Measurements from ENCODE around the gene HBA2.
A peak's percentile ranks its signal among the peaks of the same experiment; 100 is the strongest.

Gene HBA2

GRCh38 chr16:165539-166374 is 6.9 kb upstream of the HBA2 start, which contains the start of gene HBM:
Gene HBM, plus strand, starts transcription at chr16:165978. Its CDS starts 20 bp downstream, at chr16:165998.
- no peak for DNase-seq (ENCODE audit: low spot score)
- Histone ChIP-seq H3K27ac (replicated peaks; ENCODE audit: low read length) (no peak within 1 kb of the TSS), H2AK5ac (ENCODE audit: low read depth, low read length) (peak within 1 kb of the TSS; percentile 56), H3K9me3 (replicated peaks in 1 of 2; ENCODE audit: control insufficient read depth in 2 of 2, insufficient read depth in 1 of 2, low read depth in 1 of 2, low read length in 2 of 2) (no peaks in the 10 kb centered on the region), H2BK5ac (ENCODE audit: low read length) (no peak within 1 kb of the TSS), H3K14ac (ENCODE audit: low read length) (peak within 1 kb of the TSS; percentile 71), H2AFZ (ENCODE audit: low read length) (peak within 1 kb of the TSS; percentile 79), H3K4ac (ENCODE audit: low read length) (no peak within 1 kb of the TSS), H2BK120ac (ENCODE audit: low read depth, low read length) (no peak within 1 kb of the TSS), H3K79me1 (ENCODE audit: low read depth, low read length) (no peaks in the 10 kb centered on the region), H3K36me3 (replicated peaks in 1 of 2; ENCODE audit: control insufficient read depth in 2 of 2, insufficient read depth in 2 of 2, low read length in 2 of 2) (no peaks in the 10 kb centered on the region), H3K4me3 (ENCODE audit: low read length in 2 of 2) (peak within 1 kb of the TSS in 1 of 2 donors; percentile 60), H2BK12ac (ENCODE audit: low read length) (peak within 1 kb of the TSS; percentile 22), H3K23ac (ENCODE audit: low read depth, low read length, poor library complexity) (peak within 1 kb of the TSS; percentile 43), H3K27me3 (ENCODE audit: control insufficient read depth in 3 of 3, insufficient read depth in 3 of 3, low read depth in 1 of 3, low read length in 3 of 3) (peaks cover 32 to 77% (median 63%) of the 10 kb centered on the region in 3 experiments), H2BK15ac (ENCODE audit: low read length) (no peak within 1 kb of the TSS), H3K4me2 (ENCODE audit: insufficient read depth, low read length, poor library complexity, severe bottlenecking) (peak within 1 kb of the TSS; percentile 25), H3K4me1 (ENCODE audit: control insufficient read depth in 2 of 2, insufficient read depth in 1 of 2, low read depth in 1 of 2, low read length in 2 of 2) (peaks cover 0 to 13% of the 10 kb centered on the region in 2 donors), H3K9ac (ENCODE audit: low read depth, low read length, poor library complexity) (no peak within 1 kb of the TSS), H3K18ac (ENCODE audit: low read length) (peak within 1 kb of the TSS; percentile 76), H4K8ac (ENCODE audit: low read depth, low read length) (no peak within 1 kb of the TSS), H4K91ac (ENCODE audit: low read depth, low read length, poor library complexity) (no peak within 1 kb of the TSS)
- WGBS, 2 donors (ENCODE audit: extremely low coverage in 2 of 2, insufficient read length in 2 of 2, insufficient replicate concordance in 1 of 2) = no CpG with 5 or more reads among the region's 75 CpGs

GRCh38 chr16:166375-167121 is 6.1 kb upstream of the HBA2 start:
- no peak overlapping the region for H2AFZ ChIP-seq (ENCODE audit: low read length)
- H3K4ac ChIP-seq (ENCODE audit: low read length) = no peak overlapping the region
- DNase-seq (ENCODE audit: low spot score) = no peak
- peak overlapping the region; percentile 56 for H2AK5ac ChIP-seq (ENCODE audit: low read depth, low read length)
- H3K14ac ChIP-seq (ENCODE audit: low read length) = peak overlapping the region; percentile 71
- H3K79me1 ChIP-seq (ENCODE audit: low read depth, low read length) = no peaks in the 10 kb centered on the region
- no peaks in the 10 kb centered on the region for H3K36me3 ChIP-seq (replicated peaks in 1 of 2; ENCODE audit: control insufficient read depth in 2 of 2, insufficient read depth in 2 of 2, low read length in 2 of 2)
- no peak overlapping the region for H2BK15ac ChIP-seq (ENCODE audit: low read length)
- no peak overlapping the region for H3K4me3 ChIP-seq (ENCODE audit: low read length in 2 of 2)
- no peak overlapping the region for H4K8ac ChIP-seq (ENCODE audit: low read depth, low read length)
- peaks cover 32 to 76% (median 66%) of the 10 kb centered on the region in 3 experiments for H3K27me3 ChIP-seq (ENCODE audit: control insufficient read depth in 3 of 3, insufficient read depth in 3 of 3, low read depth in 1 of 3, low read length in 3 of 3)
- peaks cover 0 to 13% of the 10 kb centered on the region in 2 donors for H3K4me1 ChIP-seq (ENCODE audit: control insufficient read depth in 2 of 2, insufficient read depth in 1 of 2, low read depth in 1 of 2, low read length in 2 of 2)
- H2BK5ac ChIP-seq (ENCODE audit: low read length) = no peak overlapping the region
- no peak overlapping the region for H3K9ac ChIP-seq (ENCODE audit: low read depth, low read length, poor library complexity)
- WGBS, 2 donors (ENCODE audit: extremely low coverage in 2 of 2, insufficient read length in 2 of 2, insufficient replicate concordance in 1 of 2) = no CpG with 5 or more reads among the region's 45 CpGs
- no peak overlapping the region for H3K27ac ChIP-seq (replicated peaks; ENCODE audit: low read length)
- H4K91ac ChIP-seq (ENCODE audit: low read depth, low read length, poor library complexity) = no peak overlapping the region
- peak overlapping the region; percentile 76 for H3K18ac ChIP-seq (ENCODE audit: low read length)
- peak overlapping the region; percentile 11 for H3K4me2 ChIP-seq (ENCODE audit: insufficient read depth, low read length, poor library complexity, severe bottlenecking)
- peak overlapping the region; percentile 43 for H3K23ac ChIP-seq (ENCODE audit: low read depth, low read length, poor library complexity)
- no peak overlapping the region for H2BK120ac ChIP-seq (ENCODE audit: low read depth, low read length)
- no peaks in the 10 kb centered on the region for H3K9me3 ChIP-seq (replicated peaks in 1 of 2; ENCODE audit: control insufficient read depth in 2 of 2, insufficient read depth in 1 of 2, low read depth in 1 of 2, low read length in 2 of 2)
- no peak overlapping the region for H2BK12ac ChIP-seq (ENCODE audit: low read length)

DNA sequence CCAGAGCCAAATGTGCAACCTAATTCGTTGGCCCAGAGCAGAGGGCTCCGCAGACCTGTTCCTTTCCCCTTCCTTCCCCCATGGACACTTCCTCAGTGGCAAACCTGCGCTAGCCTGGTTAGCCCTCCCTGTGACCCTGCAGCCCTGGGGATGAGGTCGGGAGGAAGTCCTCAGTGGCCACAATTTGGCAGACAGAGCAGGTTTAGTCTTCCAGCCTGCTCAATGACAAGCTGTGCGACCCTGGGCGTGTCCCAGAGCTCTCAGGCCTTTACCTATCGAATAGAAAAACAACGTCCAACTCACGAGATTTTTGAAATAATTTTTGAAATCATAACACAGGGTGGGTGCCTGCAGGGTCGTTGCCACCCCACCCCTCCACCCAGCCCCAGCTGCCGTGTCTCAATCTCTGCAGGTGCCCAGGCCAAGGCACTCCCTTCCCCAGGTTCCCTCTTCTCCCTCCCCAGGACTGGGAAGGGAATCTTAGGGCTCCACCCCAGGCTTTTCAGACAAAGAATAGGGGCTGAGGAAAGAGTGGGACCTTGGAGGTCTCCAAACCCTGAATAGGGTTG is 5.5 kb upstream of the HBA2 start:
- no peak overlapping the region for H4K91ac ChIP-seq (ENCODE audit: low read depth, low read length, poor library complexity)
- no peak overlapping the region for H4K8ac ChIP-seq (ENCODE audit: low read depth, low read length)
- peak overlapping the region; percentile 65 for H3K23ac ChIP-seq (ENCODE audit: low read depth, low read length, poor library complexity)
- peaks cover 32 to 74% (median 70%) of the 10 kb centered on the region in 3 experiments for H3K27me3 ChIP-seq (ENCODE audit: control insufficient read depth in 3 of 3, insufficient read depth in 3 of 3, low read depth in 1 of 3, low read length in 3 of 3)
- no peak overlapping the region for H3K4me2 ChIP-seq (ENCODE audit: insufficient read depth, low read length, poor library complexity, severe bottlenecking)
- WGBS, 2 donors (ENCODE audit: extremely low coverage in 2 of 2, insufficient read length in 2 of 2, insufficient replicate concordance in 1 of 2) = no CpG with 5 or more reads among the region's 11 CpGs
- H2BK12ac ChIP-seq (ENCODE audit: low read length) = no peak overlapping the region
- H2BK15ac ChIP-seq (ENCODE audit: low read length) = no peak overlapping the region
- no peak overlapping the region for H3K27ac ChIP-seq (replicated peaks; ENCODE audit: low read length)
- no peaks in the 10 kb centered on the region for H3K9me3 ChIP-seq (replicated peaks in 1 of 2; ENCODE audit: control insufficient read depth in 2 of 2, insufficient read depth in 1 of 2, low read depth in 1 of 2, low read length in 2 of 2)
- DNase-seq (ENCODE audit: low spot score) = no peak
- no peak overlapping the region for H2AK5ac ChIP-seq (ENCODE audit: low read depth, low read length)
- H3K18ac ChIP-seq (ENCODE audit: low read length) = no peak overlapping the region
- H3K79me1 ChIP-seq (ENCODE audit: low read depth, low read length) = no peaks in the 10 kb centered on the region
- no peak overlapping the region for H2BK5ac ChIP-seq (ENCODE audit: low read length)
- no peak overlapping the region for H3K4me3 ChIP-seq (ENCODE audit: low read length in 2 of 2)
- no peak overlapping the region for H3K14ac ChIP-seq (ENCODE audit: low read length)
- H3K9ac ChIP-seq (ENCODE audit: low read depth, low read length, poor library complexity) = no peak overlapping the region
- H2AFZ ChIP-seq (ENCODE audit: low read length) = no peak overlapping the region
- H3K4me1 ChIP-seq (ENCODE audit: control insufficient read depth in 2 of 2, insufficient read depth in 1 of 2, low read depth in 1 of 2, low read length in 2 of 2) = peaks cover 0 to 13% of the 10 kb centered on the region in 2 donors
- H3K4ac ChIP-seq (ENCODE audit: low read length) = no peak overlapping the region
- H3K36me3 ChIP-seq (replicated peaks in 1 of 2; ENCODE audit: control insufficient read depth in 2 of 2, insufficient read depth in 2 of 2, low read length in 2 of 2) = no peaks in the 10 kb centered on the region
- H2BK120ac ChIP-seq (ENCODE audit: low read depth, low read length) = no peak overlapping the region

Data from neuronal stem cell (in vitro differentiated cells).